Tibial nerve (tissue), 4 donors: Measurements from ENCODE around the gene BCKDHB. TPM values are rescaled to one million over a fixed set of nuclear protein-coding genes. Genes with fewer than 3 reads are reported as not detected.

Source experiments
- DNase-seq, 2 donors: peaks; one replicate each; pipeline ENCODE4 v3.0.0-alpha.2; 2019; ENCODE audit warnings: low spot score in 2 of 2
- H3K27ac ChIP-seq, 4 donors: fragments of 200-600 bp; sonication (generic) in 3 of 4; one replicate each; pipeline ENCODE4 v1.5.1; 2017 to 2019; ENCODE audit warnings: mild to moderate bottlenecking in 1 of 4
- H3K27me3 ChIP-seq, 2 donors: fragments of 200-600 bp; sonication (generic) in 1 of 2; one replicate each; pipeline versions ENCODE4 v1.5.1 to v1.6.0; 2017 to 2019
- H3K36me3 ChIP-seq, 3 donors: fragments of 200-600 bp; sonication (generic); one replicate each; pipeline ENCODE4 v1.5.1; 2018 to 2019
- H3K4me1 ChIP-seq, 4 donors: fragments of 200-600 bp; sonication (generic) in 3 of 4; one replicate each; pipeline ENCODE4 v1.5.1; 2017 to 2019
- H3K4me3 ChIP-seq, 4 donors: fragments of 200-600 bp; sonication (generic) in 3 of 4; one replicate each; pipeline ENCODE4 v1.5.1; 2017 to 2019; ENCODE audit warnings: mild to moderate bottlenecking in 1 of 4, moderate library complexity in 1 of 4
- H3K9me3 ChIP-seq, 4 donors: fragments of 200-600 bp; sonication (generic) in 3 of 4; one replicate each; pipeline ENCODE4 v1.5.1; 2017 to 2019
- CTCF ChIP-seq, 5 experiments: fragments of 200-600 bp in 3 of 5; fragments of 450-650 bp in 2 of 5; sonication (generic) in 3 of 5; IDR thresholded peaks; one replicate each; pipeline ENCODE4 v1.5.1; 2016 to 2019; ENCODE audit warnings: antibody characterized with exemption in 5 of 5, mild to moderate bottlenecking in 3 of 5, moderate library complexity in 2 of 5
- EP300 ChIP-seq, 2 donors: sonication (generic); formaldehyde crosslinking; IDR thresholded peaks; one replicate each; pipeline ENCODE4 v1.6.1; 2017; ENCODE audit warnings: antibody characterized with exemption in 2 of 2, mild to moderate bottlenecking in 1 of 2
- POLR2A ChIP-seq, 2 donors: fragments of 450-650 bp; IDR thresholded peaks; one replicate each; pipeline ENCODE4 v1.6.1; 2017; ENCODE audit warnings: antibody characterized with exemption in 2 of 2, mild to moderate bottlenecking in 2 of 2, moderate library complexity in 2 of 2
- WGBS, 2 donors: methylation state at CpG; one replicate each; pipeline ENCODE4 v1.1.5; 2018; 5-methylcytosine and 5-hydroxymethylcytosine counted together
- total RNA-seq, 4 donors: library from RNA; depleted of rRNA; stranded (reverse); fragments of >200 nt; gene quantifications; one replicate each; pipeline ENCODE4 v1.1.0, GENCODE V29; 2016

Gene BCKDHB
- total RNA-seq, 4 donors from 2014 or later, result 13.5 to 28.7 (median 23.4) TPM

- Histone ChIP-seq H3K27me3 (no peaks in the 10 kb centered on the region), H3K36me3 (peaks cover 0 to under 1% (median 0%) of the 10 kb centered on the region in 3 donors), H3K4me1 (no peaks in the 10 kb centered on the region), H3K9me3 (no peaks in the 10 kb centered on the region), H3K27ac (no peak overlapping the region), H3K4me3 (no peak overlapping the region)
- DNase-seq, result no peak
- WGBS, 2 donors, result 16 to 22% methylated on average over 2 of the region's 2 CpGs
- TF ChIP-seq POLR2A (IDR thresholded peaks at IDR 0.05), result no peak
- no peak for TF ChIP-seq CTCF (IDR thresholded peaks at IDR 0.05)
- TF ChIP-seq EP300 (IDR thresholded peaks at IDR 0.05), result no peak
These were observed 276.3 kb downstream of the BCKDHB start for GRCh38 chr6:80382811-80383210.

GRCh38 chr6:80388507-80388906 is 282.0 kb downstream of the BCKDHB start:
- no peak overlapping the region for H3K4me3 ChIP-seq
- no peak for DNase-seq
- TF ChIP-seq EP300 (IDR thresholded peaks at IDR 0.05) (no peak), CTCF (IDR thresholded peaks at IDR 0.05) (no peak), POLR2A (IDR thresholded peaks at IDR 0.05) (no peak)
- H3K27me3 ChIP-seq, result no peaks in the 10 kb centered on the region
- peaks cover 0 to 31% (median 0%) of the 10 kb centered on the region in 3 donors for H3K36me3 ChIP-seq
- H3K4me1 ChIP-seq, result no peaks in the 10 kb centered on the region
- 80 to 96% methylated on average over 3 of the region's 3 CpGs for WGBS, 2 donors
- no peak overlapping the region for H3K27ac ChIP-seq
- peaks cover 0 to 7% (median 0%) of the 10 kb centered on the region in 4 donors for H3K9me3 ChIP-seq

Other genes starting within 250 kb of the BCKDHB start
- 1 to 10 TPM in 3 of 4 donors, under 1 TPM in 1; 0.90 to 2.4 (median 1.4) TPM for gene ELOVL4, start 159.1 kb upstream of the BCKDHB start, total RNA-seq
- 10 to 100 TPM in 1 of 4 donors, 1 to 10 TPM in 1, under 1 TPM in 1, not detected in 1; 0.66 to 15.9 (median 2.4) TPM for gene TTK, start 102.0 kb upstream of the BCKDHB start, total RNA-seq